GM19397 (cell line): Measurements from ENCODE around the gene NTN1.
"Not testable (repeated sequence)": the region's sequence is repeated elsewhere in the genome, so short reads cannot be mapped to it uniquely, and the experiment has no call there.

Experiments used
- ATAC-seq: cut with Tn5 transposase; IDR thresholded peaks from one replicate; pipeline ENCODE4 v1.9.1; 2021; ENCODE audit warnings: mild to moderate bottlenecking, moderate library complexity; ENCODE audit not compliant: unreplicated experiment

The NTN1 gene

GRCh38 chr17:9021158-9021991, at the start of gene NTN1:
TSS of gene NTN1 (plus strand) at chr17:9021510. CDS start at chr17:9022374, 864 bp downstream.
- ATAC-seq: peak; percentile 47

- ATAC-seq: no peak
Observed at GRCh38 chr17:8975091-8975725, 46.1 kb upstream of the NTN1 start.

DNA sequence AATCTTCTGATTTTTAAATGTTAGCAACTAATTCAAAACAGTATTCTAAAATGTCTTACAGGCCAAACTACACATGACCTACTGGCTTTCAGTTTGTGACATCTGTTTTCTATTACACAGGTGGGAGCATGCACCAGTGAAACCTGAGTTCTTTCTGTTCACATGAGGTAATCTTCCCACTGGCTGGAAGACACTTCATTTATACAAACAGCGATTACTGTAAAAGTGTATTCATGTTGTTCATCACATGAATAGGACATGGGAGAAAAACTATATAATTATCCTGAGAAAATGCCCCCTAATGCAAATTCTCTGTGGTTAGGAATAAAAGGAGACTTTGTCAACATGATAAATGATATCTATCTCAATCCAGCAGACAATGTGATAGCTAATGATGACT, 44.7 kb upstream of the NTN1 start:
- ATAC-seq: no peak

DNA sequence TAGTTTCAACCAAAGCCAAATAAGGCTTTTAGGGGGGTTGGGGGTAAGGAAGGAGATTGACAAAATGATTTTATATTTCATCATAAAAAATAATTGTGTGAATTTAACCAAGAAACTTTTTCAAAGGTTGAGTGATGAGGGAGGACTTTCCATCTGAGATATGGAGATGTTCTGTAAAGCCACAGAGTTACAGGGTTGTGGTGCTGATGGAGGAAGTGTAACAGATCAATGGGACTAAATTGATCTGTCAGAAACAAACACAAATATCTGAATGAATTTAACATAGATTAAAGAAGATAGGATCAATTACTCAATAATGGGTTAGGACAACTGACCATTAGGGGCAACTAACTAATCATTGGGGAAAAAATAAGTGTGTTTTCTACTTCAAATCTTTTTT, 41.6 kb upstream of the NTN1 start:
- ATAC-seq: no peak

GRCh38 chr17:8981443-8981842, 39.9 kb upstream of the NTN1 start:
- no peak for ATAC-seq

DNA sequence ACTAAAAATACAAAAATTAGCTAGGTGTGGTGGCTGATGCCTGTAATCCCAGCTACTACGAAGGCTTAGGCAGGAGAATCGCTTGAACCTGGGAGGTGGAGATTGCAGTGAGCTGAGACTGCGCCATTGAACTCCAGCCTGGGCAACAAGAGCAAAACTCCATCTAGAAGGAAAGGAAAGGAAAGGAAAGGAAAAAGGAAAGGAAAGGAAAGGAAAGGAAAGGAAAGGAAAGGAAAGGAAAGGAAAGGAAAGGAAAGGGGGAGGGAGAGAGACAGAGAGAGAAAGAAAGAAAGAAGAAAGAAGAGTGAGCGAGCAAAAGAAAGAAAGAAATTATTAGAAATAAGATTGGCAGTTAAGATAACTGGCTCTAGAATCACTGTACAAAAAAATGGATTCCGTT, 37.1 kb upstream of the NTN1 start:
- ATAC-seq: not testable (repeated sequence)

- no peak for ATAC-seq
Observed at GRCh38 chr17:8985054-8985701, 36.1 kb upstream of the NTN1 start.

DNA sequence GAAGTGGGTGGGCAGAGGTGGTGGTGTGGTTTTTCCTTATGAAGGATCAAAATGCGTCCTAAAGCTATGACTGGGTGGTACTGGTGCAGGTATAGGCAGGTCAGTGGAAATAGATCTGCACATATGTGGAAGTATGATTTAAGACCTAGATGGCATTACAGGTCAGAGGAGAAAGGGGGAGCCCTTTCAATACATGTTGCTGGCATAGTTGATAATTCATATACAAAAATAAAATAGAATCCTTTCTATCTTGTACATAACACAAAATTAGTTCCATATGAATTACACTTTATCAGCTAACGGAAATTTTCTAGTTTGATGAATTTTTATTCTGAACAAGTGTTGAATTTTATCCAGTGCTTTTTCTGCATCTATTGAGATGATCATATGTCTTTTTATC, 35.0 kb upstream of the NTN1 start:
- ATAC-seq: no peak

DNA sequence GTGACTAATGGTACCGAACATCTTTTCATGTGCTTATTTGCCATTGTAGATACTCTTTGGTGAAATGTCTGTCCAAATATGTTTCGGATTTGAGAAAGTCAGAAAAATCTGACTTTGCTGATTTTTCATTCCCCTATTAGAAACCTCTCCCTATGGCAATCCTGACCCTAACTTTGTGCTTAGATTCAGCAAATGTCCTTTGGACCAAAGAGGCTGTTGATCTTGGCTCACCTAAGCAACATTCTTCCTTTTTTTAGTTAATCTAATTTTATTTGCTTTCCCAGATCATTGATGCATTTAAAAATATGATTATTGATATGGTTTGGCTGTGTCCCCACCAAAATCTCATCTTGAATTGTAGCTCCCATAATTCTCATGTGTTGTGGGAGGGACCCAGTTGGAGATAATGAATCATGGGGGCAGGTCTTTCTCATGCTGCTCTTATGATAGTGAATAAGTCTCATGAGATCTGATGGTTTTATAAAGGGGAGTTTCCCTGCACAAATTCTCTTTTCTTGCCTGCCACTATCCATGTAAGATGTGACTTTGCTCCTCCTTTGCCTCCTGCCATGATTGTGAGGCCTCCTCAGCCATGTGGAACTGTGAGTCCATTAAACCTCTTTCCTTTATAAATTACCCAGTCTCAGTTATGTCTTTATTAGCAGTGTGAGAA, 32.9 kb upstream of the NTN1 start:
- ATAC-seq: not testable (repeated sequence)

- no peak for ATAC-seq
Observed at GRCh38 chr17:8991514-8992285, 29.6 kb upstream of the NTN1 start.

GRCh38 chr17:8994319-8994718, 27.0 kb upstream of the NTN1 start:
- ATAC-seq: no peak

DNA sequence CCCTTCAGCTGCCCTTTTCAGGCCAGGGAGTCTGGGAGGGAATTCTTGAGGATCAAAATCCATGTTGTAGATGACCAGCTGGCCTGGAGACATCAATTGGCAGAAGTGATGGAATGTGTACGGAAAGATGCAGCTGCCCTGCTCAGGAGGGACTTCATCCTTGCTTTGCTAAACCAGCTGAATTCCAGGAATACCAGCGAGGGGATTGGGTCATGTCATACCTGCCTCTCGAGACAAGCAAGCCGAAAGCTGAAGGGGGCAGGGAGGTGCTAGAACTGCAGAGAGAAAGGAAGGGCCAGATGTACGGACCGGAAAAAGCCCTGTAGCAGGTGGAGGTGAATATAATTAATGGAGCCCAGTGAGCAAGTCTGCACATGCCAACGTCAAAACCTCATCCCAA, 25.6 kb upstream of the NTN1 start:
- ATAC-seq: no peak

- ATAC-seq: no peak
Observed at GRCh38 chr17:8997994-8998628, 23.2 kb upstream of the NTN1 start.

- ATAC-seq: no peak
Observed at GRCh38 chr17:9001559-9001958, 19.8 kb upstream of the NTN1 start.

DNA sequence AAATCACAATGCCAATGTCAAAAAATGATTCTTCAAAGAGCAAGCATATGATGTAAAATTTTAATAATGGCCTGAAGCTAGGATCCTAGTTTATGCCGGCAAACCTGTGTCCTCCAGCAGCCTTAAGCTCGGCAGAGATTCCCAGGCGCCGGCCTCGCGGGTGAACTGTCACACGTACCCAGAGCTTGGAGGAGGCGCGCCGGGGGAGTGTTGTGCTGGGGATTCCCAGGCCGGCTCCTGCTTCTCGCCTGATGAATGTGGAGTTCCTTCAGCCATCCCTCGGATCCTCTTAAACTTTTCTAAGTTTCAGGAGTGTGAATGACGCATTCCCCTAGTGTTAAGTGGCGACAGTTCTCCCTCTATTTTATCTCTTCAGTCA, 19.1 kb upstream of the NTN1 start:
- no peak for ATAC-seq

- ATAC-seq: no peak
Observed at GRCh38 chr17:9002606-9003354, 18.5 kb upstream of the NTN1 start.

- ATAC-seq: no peak
Observed at GRCh38 chr17:9003355-9004131, 17.8 kb upstream of the NTN1 start.

DNA sequence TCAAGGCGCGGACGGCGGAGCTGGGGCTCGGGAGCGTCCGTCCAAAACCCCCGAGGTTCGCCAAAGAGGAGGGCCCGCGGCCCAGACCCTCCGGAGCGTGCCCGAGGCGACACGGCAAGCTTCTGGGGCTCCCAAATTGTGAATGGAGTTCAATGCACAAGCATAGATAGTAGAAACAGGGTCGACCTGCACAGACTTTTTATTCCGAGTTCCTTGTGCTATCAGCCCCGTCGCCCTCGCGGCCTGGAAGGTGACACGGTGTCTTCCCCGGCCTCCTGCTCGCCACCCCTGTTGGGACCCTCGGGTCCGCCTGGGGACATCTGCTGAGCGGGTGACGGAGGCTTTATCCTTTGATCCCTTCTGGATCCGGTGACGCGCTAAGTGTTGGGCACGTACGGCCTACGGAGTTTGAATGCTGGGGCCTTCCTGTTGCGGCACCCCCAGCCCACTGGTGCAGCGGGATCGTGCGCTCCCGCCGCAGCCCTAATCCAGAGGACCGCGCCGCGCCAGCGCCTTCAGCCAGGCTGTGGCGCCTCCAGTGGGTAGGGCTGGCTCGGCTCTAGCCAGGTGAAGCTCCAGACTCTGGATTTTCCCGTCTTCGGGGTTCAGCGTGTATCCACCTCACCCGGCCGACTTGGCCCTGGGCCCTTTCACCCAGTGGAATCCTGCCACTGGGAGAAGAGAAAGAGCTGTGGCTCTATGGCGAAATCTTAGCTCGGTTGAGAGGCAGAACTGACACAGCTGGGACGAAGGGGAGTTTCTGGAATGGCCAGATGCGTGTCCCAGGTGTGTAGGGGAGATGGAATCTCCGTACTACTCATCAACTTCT, 17.0 kb upstream of the NTN1 start:
- ATAC-seq: no peak
